IgD-negative memory B cell (primary cell): Measurements from ENCODE around the gene YIPF7. TPM values are rescaled to one million over a fixed set of nuclear protein-coding genes. Genes with fewer than 3 reads are reported as not detected.

Source experiments
- H3K27ac Mint-ChIP-seq, 3 donors: one replicate each; pipeline ENCODE4 v1.8.0; 2020 to 2022; ENCODE audit warnings: mild to moderate bottlenecking in 3 of 3, mixed read lengths in 3 of 3, moderate library complexity in 1 of 3
- H3K27me3 Mint-ChIP-seq: one replicate; pipeline ENCODE4 v1.8.0; 2021; ENCODE audit warnings: mixed read lengths
- H3K36me3 Mint-ChIP-seq: one replicate; pipeline ENCODE4 v1.8.0; 2020; ENCODE audit warnings: mild to moderate bottlenecking, mixed read lengths
- H3K4me1 Mint-ChIP-seq, 3 donors: one replicate each; pipeline ENCODE4 v1.8.0; 2020 to 2022; ENCODE audit warnings: mixed read lengths in 3 of 3, mild to moderate bottlenecking in 1 of 3
- H3K4me3 Mint-ChIP-seq, 4 donors: one replicate each; pipeline ENCODE4 v1.8.0; 2020 to 2022; ENCODE audit warnings: mild to moderate bottlenecking in 4 of 4, mixed read lengths in 4 of 4, moderate library complexity in 3 of 4
- H3K9me3 Mint-ChIP-seq, 3 donors: one replicate each; pipeline ENCODE4 v1.8.0; 2020 to 2021; ENCODE audit warnings: mixed read lengths in 3 of 3, mild to moderate bottlenecking in 1 of 3
- polyA plus RNA-seq: library from polyadenylated mRNA; unstranded; fragments of 300-500 nt; fragmentation: Illumina TruSeq; gene quantifications from one replicate; pipeline ENCODE4 v1.2.3, GENCODE V29; 2021

Gene YIPF7
- polyA plus RNA-seq, 1 donor from 2014 or later = not detected

GRCh38 chr4:44660396-44660795 is 9.0 kb upstream of the YIPF7 start:
- Mint-ChIP-seq H3K27me3 (peaks cover 2% of the 10 kb centered on the region), H3K4me1 (no peaks in the 10 kb centered on the region), H3K27ac (no peak overlapping the region), H3K9me3 (no peaks in the 10 kb centered on the region), H3K4me3 (no peak overlapping the region), H3K36me3 (no peaks in the 10 kb centered on the region)

DNA sequence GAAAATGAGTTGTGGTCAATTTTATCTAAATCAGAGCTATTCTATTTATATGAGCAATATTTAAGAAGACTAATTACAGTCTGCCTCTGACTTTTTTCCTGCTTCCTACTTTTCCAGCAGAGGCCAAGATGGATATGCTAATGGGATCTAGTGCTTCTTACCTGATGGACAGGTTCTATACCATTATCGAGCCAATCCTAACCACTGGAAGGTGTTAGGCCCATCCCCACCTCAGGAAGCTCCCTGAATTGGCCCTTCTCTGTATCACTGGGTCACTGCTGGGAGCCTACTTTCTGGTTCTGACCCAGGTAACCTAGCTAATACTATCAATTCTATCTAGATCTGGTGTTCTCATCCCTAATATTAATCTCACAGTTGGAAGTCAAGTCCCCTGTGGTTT is 577 bp upstream of the YIPF7 start:
- no peaks in the 10 kb centered on the region for H3K9me3 Mint-ChIP-seq
- no peaks in the 10 kb centered on the region for H3K4me1 Mint-ChIP-seq
- no peaks in the 10 kb centered on the region for H3K27me3 Mint-ChIP-seq
- no peak overlapping the region for H3K27ac Mint-ChIP-seq
- peaks cover 2% of the 10 kb centered on the region for H3K36me3 Mint-ChIP-seq
- no peak overlapping the region for H3K4me3 Mint-ChIP-seq

DNA sequence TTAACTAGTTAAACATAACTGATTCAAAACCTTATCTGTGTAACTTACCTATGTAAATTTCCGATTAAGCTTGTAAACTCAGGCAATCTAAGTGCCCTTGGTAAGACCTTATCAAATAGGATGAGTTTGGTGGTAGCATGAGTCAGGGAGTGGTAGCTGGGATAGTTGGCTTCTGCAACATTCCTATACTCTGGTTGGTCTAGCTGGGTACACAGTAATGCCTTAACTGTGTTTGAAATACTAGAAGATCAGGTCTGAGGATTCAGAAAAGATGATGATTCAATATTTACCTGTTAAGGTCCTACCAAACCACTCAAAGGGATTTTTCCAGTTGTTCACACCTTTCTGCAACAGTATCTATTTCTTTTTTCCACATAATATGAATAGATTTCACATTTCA is 5.3 kb downstream of the YIPF7 start:
- H3K4me3 Mint-ChIP-seq = no peak overlapping the region
- H3K9me3 Mint-ChIP-seq = peaks cover 3 to 21% (median 4%) of the 10 kb centered on the region in 3 donors
- no peaks in the 10 kb centered on the region for H3K36me3 Mint-ChIP-seq
- H3K4me1 Mint-ChIP-seq = no peaks in the 10 kb centered on the region
- no peaks in the 10 kb centered on the region for H3K27me3 Mint-ChIP-seq
- H3K27ac Mint-ChIP-seq = no peak overlapping the region

DNA sequence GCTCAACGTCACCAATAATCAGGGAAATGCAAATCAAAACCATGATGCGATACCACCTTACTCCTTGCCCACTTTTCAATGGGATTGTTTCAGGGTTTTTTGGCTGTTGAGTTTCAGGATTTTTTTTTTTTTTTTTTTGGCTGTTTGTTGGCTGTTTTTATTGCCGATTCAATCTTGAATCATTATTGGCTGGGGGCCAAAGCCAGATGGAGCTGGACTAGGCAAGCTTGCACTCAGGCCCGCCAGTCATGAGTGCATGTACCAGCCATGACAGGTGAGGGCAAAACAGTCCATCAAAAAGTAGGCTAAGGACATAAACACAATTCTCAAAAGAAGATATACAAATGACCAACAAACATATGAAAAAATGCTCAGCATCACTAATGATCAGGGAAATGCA is 13.3 kb downstream of the YIPF7 start:
- H3K27ac Mint-ChIP-seq = no peak overlapping the region

GRCh38 chr4:44632733-44633132 is 18.7 kb downstream of the YIPF7 start:
- Mint-ChIP-seq H3K27me3 (peaks cover 1% of the 10 kb centered on the region), H3K36me3 (no peaks in the 10 kb centered on the region), H3K9me3 (no peaks in the 10 kb centered on the region), H3K27ac (no peak overlapping the region), H3K4me1 (peaks cover 0 to 2% (median 1%) of the 10 kb centered on the region in 3 donors), H3K4me3 (no peak overlapping the region)

More for the DNA sequence above, 13.3 kb downstream of the YIPF7 start:
- Mint-ChIP-seq H3K4me3 (no peak overlapping the region), H3K36me3 (no peaks in the 10 kb centered on the region), H3K27me3 (no peaks in the 10 kb centered on the region), H3K4me1 (no peaks in the 10 kb centered on the region), H3K9me3 (peaks cover 2 to 5% (median 3%) of the 10 kb centered on the region in 3 donors)

DNA sequence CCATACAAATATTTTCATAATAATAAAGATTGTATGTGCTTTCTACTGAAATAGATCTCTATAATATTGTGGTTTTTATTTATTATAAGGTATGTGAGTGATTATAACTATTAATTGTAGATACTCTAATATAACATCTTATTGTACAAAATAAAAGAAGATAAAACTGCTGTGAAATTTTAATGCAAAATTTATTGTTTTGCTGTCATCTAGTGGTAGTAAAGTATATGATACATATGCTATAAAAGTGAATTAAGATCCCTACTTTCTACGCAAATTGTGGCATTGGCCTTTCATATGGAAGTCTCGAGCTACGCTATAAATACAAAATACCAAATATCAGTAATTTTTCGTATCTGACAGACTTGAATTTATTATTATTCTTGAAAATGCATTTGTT is 19.3 kb downstream of the YIPF7 start:
- Mint-ChIP-seq H3K36me3 (no peaks in the 10 kb centered on the region), H3K27ac (no peak overlapping the region), H3K9me3 (no peaks in the 10 kb centered on the region), H3K27me3 (peaks cover 1% of the 10 kb centered on the region), H3K4me3 (no peak overlapping the region), H3K4me1 (peaks cover 0 to 2% (median 1%) of the 10 kb centered on the region in 3 donors)

GRCh38 chr4:44629280-44629866 is 22.1 kb downstream of the YIPF7 start:
- Mint-ChIP-seq H3K36me3 (no peaks in the 10 kb centered on the region), H3K27me3 (peaks cover 1% of the 10 kb centered on the region), H3K9me3 (no peaks in the 10 kb centered on the region), H3K4me1 (peaks cover 0 to 2% (median 1%) of the 10 kb centered on the region in 3 donors), H3K27ac (peak overlapping the region in 1 of 3 donors; percentile 52), H3K4me3 (no peak overlapping the region)

DNA sequence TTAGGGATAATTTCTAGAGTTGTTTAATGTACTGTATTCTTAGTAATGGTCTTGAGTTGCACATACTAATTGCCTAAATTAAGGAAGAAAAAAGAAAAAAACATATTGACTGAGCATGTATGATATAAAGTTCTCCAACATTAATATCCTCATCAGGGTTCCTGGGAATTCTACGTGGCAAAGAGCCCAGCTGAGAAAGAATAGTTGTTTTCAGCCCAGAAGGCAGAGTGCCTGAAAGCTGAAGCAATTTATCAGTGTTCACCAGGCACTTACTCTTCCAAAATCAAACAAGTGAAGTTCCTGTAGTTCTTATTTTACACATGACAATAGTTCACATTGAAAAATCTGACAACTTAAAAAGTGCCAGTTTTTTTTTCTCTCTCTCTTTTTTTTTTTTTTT is 27.7 kb downstream of the YIPF7 start:
- Mint-ChIP-seq H3K4me1 (peaks cover 0 to 1% (median 0%) of the 10 kb centered on the region in 3 donors), H3K27me3 (no peaks in the 10 kb centered on the region), H3K9me3 (no peaks in the 10 kb centered on the region), H3K27ac (no peak overlapping the region), H3K36me3 (no peaks in the 10 kb centered on the region), H3K4me3 (no peak overlapping the region)

GRCh38 chr4:44616621-44617020 is 34.8 kb downstream of the YIPF7 start:
- Mint-ChIP-seq H3K4me3 (no peak overlapping the region), H3K4me1 (no peaks in the 10 kb centered on the region), H3K27ac (no peak overlapping the region), H3K27me3 (no peaks in the 10 kb centered on the region), H3K9me3 (no peaks in the 10 kb centered on the region), H3K36me3 (no peaks in the 10 kb centered on the region)

DNA sequence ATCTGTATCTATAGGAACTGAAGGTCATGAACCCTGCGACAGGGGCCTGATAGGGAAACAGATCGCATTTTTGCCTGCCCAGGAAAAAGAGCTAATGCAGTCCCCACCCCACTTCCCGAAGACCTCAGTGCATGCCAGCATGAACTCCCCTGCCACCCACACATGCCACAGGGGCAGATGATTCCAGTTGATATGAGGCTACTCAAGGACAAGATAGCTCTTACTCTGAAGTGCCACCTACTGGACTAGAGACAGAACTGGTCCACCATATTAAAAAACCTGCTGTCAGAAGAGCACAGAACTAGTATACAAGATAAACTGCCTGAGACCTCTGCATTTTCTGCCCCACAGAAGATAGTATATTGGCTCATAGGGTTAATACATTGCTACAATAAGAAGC is 68.0 kb downstream of the YIPF7 start:
- Mint-ChIP-seq H3K27ac (no peak overlapping the region), H3K4me1 (no peaks in the 10 kb centered on the region), H3K36me3 (peaks cover 1% of the 10 kb centered on the region)

DNA sequence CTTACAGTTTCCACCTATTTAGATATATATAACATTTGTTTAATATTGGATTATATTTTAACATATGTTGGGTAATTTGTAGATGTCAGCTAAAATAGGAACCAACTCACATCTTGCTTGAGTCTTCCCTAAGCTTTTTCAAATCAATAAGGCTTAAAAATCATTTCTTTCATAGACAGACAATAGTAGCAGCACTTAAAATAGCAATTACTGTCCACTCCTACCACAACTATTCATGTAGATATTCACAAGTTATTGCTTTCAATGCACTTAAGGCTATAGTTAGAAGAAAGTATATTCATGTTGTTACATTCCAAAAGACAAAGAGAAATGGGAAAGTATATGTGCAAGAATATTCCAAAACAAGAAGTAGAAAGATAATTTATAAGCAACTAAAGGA is 71.2 kb downstream of the YIPF7 start:
- H3K27me3 Mint-ChIP-seq = no peaks in the 10 kb centered on the region
- H3K4me1 Mint-ChIP-seq = no peaks in the 10 kb centered on the region
- peaks cover 1% of the 10 kb centered on the region for H3K36me3 Mint-ChIP-seq
- H3K27ac Mint-ChIP-seq = no peak overlapping the region
- H3K9me3 Mint-ChIP-seq = peaks cover 2 to 11% (median 8%) of the 10 kb centered on the region in 3 donors
- no peak overlapping the region for H3K4me3 Mint-ChIP-seq

More for the DNA sequence above, 68.0 kb downstream of the YIPF7 start:
- peaks cover 2 to 16% (median 16%) of the 10 kb centered on the region in 3 donors for H3K9me3 Mint-ChIP-seq
- no peak overlapping the region for H3K4me3 Mint-ChIP-seq
- no peaks in the 10 kb centered on the region for H3K27me3 Mint-ChIP-seq

DNA sequence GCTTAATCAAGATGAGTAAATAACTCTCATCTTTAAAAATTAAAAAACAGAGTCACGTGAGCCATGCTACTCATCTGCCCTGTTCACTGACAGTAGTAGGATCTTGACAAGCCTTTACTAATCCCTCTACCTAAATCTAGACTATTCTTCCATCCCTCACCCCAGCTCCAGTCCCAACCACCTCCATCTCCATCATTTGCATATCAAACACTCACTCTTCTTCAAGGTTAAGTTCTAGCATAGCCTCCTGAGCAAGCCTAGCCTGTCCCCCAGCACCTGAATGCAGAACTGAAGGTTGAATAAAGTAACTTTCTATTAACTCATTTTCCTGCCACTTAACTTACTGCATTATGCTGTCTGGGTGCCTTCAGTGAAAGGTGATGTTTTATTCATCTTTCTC is 72.5 kb downstream of the YIPF7 start:
- Mint-ChIP-seq H3K27ac (no peak overlapping the region), H3K36me3 (peaks cover 1% of the 10 kb centered on the region), H3K4me3 (peak overlapping the region in 1 of 4 donors; percentile 49), H3K27me3 (no peaks in the 10 kb centered on the region), H3K4me1 (no peaks in the 10 kb centered on the region), H3K9me3 (peaks cover 4 to 6% (median 5%) of the 10 kb centered on the region in 3 donors)

Other genes with a start within 250 kb of the YIPF7 start
- gene KCTD8, start 202.8 kb downstream of the YIPF7 start, polyA plus RNA-seq = not detected
- gene GUF1, start 26.8 kb upstream of the YIPF7 start, polyA plus RNA-seq = 13.4 TPM
- 20.4 TPM for gene GNPDA2, start 74.9 kb upstream of the YIPF7 start, polyA plus RNA-seq